A673 (cell line): Measurements from ENCODE around the gene C4A. TPM values are rescaled to one million over a fixed set of nuclear protein-coding genes. Genes with fewer than 3 reads are reported as not detected.
"Not testable (repeated sequence)": the region's sequence is repeated elsewhere in the genome, so short reads cannot be mapped to it uniquely, and the experiment has no call there.

ENCODE experiments used
- Bru-seq: library from RNA; stranded (reverse); fragments of 400-500 nt; gene quantifications from one replicate; lab custom pipeline; 2021; lab: Mats Ljungman, UMichigan
- BruChase-seq, 2 experiments: library from RNA; stranded (reverse); fragments of 400-500 nt; gene quantifications; one replicate each; lab custom pipeline; 2021; lab: Mats Ljungman, UMichigan
- BruUV-seq: library from RNA; stranded (reverse); fragments of 400-500 nt; replicated peaks from 2 replicates; lab custom pipeline; 2021; lab: Mats Ljungman, UMichigan
- CTCF ChIA-PET: fragments of 300-600 bp; sonication (Branson Sonifier 250); formaldehyde crosslinking; loops from one replicate; lab custom pipeline; 2022; ENCODE audit warnings: antibody characterized with exemption; lab: Charles Lee
- POLR2A ChIA-PET: fragments of 300-600 bp; sonication (Branson Sonifier 250); formaldehyde crosslinking; loops from one replicate; lab custom pipeline; 2022; ENCODE audit warnings: antibody characterized with exemption; ENCODE audit not compliant: low non-redundant PET; lab: Charles Lee
- DNase-seq: peaks from one replicate; pipeline ENCODE4 v3.0.0-alpha.2; 2015; ENCODE audit warnings: low spot score
- H3K27ac ChIP-seq: fragments of 200-600 bp; sonication (generic); 2 replicates; pipeline ENCODE4 v1.5.1; 2016; ENCODE audit warnings: mixed run types, low read depth, mild to moderate bottlenecking, mixed read lengths, antibody characterized with exemption, low read length; ENCODE audit not compliant: poor library complexity, severe bottlenecking
- H3K27me3 ChIP-seq: fragments of 200-600 bp; sonication (generic); replicated peaks from 2 replicates; pipeline ENCODE4 v1.6.1; 2017; ENCODE audit warnings: mixed run types, low read depth, mild to moderate bottlenecking, mixed read lengths, antibody characterized with exemption, low read length; ENCODE audit not compliant: insufficient read depth, poor library complexity
- H3K36me3 ChIP-seq: fragments of 200-600 bp; sonication (generic); 2 replicates; pipeline ENCODE4 v1.6.1; 2016; ENCODE audit warnings: mixed run types, mild to moderate bottlenecking, mixed read lengths, antibody characterized with exemption, low read length; ENCODE audit not compliant: insufficient read depth, poor library complexity, severe bottlenecking
- H3K4me1 ChIP-seq: fragments of 200-600 bp; sonication (generic); 2 replicates; pipeline ENCODE4 v1.6.1; 2017; ENCODE audit warnings: mixed run types, mild to moderate bottlenecking, mixed read lengths, antibody characterized with exemption, low read length; ENCODE audit not compliant: insufficient read depth, poor library complexity, severe bottlenecking
- H3K4me3 ChIP-seq: fragments of 200-600 bp; sonication (generic); 2 replicates; pipeline ENCODE4 v1.5.1; 2016; ENCODE audit warnings: low read depth, mixed run types, mild to moderate bottlenecking, mixed read lengths, low read length; ENCODE audit not compliant: poor library complexity, severe bottlenecking
- H3K9me3 ChIP-seq: fragments of 200-600 bp; sonication (generic); 2 replicates; pipeline ENCODE4 v1.6.1; 2016; ENCODE audit warnings: mixed run types, low read depth, mild to moderate bottlenecking, mixed read lengths, antibody characterized with exemption, low read length; ENCODE audit not compliant: poor library complexity, severe bottlenecking
- CTCF ChIP-seq: fragments of 300-800, 200-600 bp; sonication (generic); conservative IDR thresholded peaks from 2 replicates; pipeline ENCODE4 v1.5.1; 2017; ENCODE audit warnings: low read depth, mild to moderate bottlenecking, antibody characterized with exemption, low read length, moderate library complexity, mixed read lengths
- EZH2 ChIP-seq: fragments of 200-600 bp; sonication (generic); IDR thresholded peaks from 2 replicates; pipeline ENCODE4 v1.6.1; 2017; ENCODE audit warnings: borderline replicate concordance, low read depth, mild to moderate bottlenecking, mixed read lengths, antibody characterized with exemption, low read length; ENCODE audit not compliant: poor library complexity, severe bottlenecking
- intact Hi-C: fragments of 100-400 bp; cut with micrococcal nuclease; formaldehyde crosslinking; loops from one replicate; pipeline ENCODE4 v1.10.0; 2022; ENCODE audit not compliant: unreplicated experiment
- long read RNA-seq: library from polyadenylated mRNA; stranded (forward); transcript quantifications from one replicate; pipeline ENCODE4 v2.0.0, GENCODE V29; 2022
- total RNA-seq: library from RNA; stranded (reverse); gene quantifications from 2 replicates; pipeline ENCODE4 v1.2.3, GENCODE V29; 2021

The C4A gene
- total RNA-seq (4.6 TPM in 2 replicates), Bru-seq, nascent RNA (percentile 8 among the genes with signal in this experiment), BruChase-seq, experiment 1, labeled RNA remaining after a 2-hour chase (percentile 14 among the genes with signal in this experiment), BruChase-seq, experiment 2, labeled RNA remaining after a 6-hour chase (percentile 13 among the genes with signal in this experiment)
- long read RNA-seq, partial matches to known transcripts: 2 of 3 reads
- long read RNA-seq, other reads (novel, unspliced or antisense): 1 of 3 reads

GRCh38 chr6:31981744-31982143 lies at the start of gene C4A:
Gene C4A, plus strand, starts transcription at chr6:31982057. Its CDS starts 51 bp downstream, at chr6:31982108.
- POLR2A ChIA-PET, H3K4me1 ChIP-seq, CTCF ChIA-PET, BruUV-seq, H3K27me3 ChIP-seq, H3K27ac ChIP-seq, H3K4me3 ChIP-seq, intact Hi-C loops, DNase-seq, H3K36me3 ChIP-seq, H3K9me3 ChIP-seq: not testable (repeated sequence)

- intact Hi-C loops, CTCF ChIA-PET, DNase-seq: not testable (repeated sequence)
These were observed 49.7 kb upstream of the C4A start for GRCh38 chr6:31932137-31932536.

GRCh38 chr6:31933537-31933936 lies 48.3 kb upstream of the C4A start:
- intact Hi-C loops: no loop called here
- Histone ChIP-seq H3K4me1 (no peaks in the 10 kb centered on the region), H3K27ac (no peak overlapping the region), H3K4me3 (no peak overlapping the region), H3K36me3 (no peaks in the 10 kb centered on the region), H3K9me3 (no peaks in the 10 kb centered on the region), H3K27me3 (no peaks in the 10 kb centered on the region)
- DNase-seq: no peak
- no peak for TF ChIP-seq EZH2
- no TSS peak for BruUV-seq
- ChIA-PET CTCF (no interaction called here), POLR2A (no interaction called here)

More at GRCh38 chr6:31932137-31932536, 49.7 kb upstream of the C4A start:
- H3K36me3 ChIP-seq, H3K27me3 ChIP-seq, H3K27ac ChIP-seq, H3K9me3 ChIP-seq, H3K4me3 ChIP-seq, POLR2A ChIA-PET, BruUV-seq, H3K4me1 ChIP-seq: not testable (repeated sequence)

- no peak for DNase-seq
- ChIA-PET POLR2A (no interaction called here), CTCF (no interaction called here)
- Histone ChIP-seq H3K9me3 (no peaks in the 10 kb centered on the region), H3K36me3 (no peaks in the 10 kb centered on the region), H3K4me3 (no peak overlapping the region), H3K27ac (no peak overlapping the region), H3K4me1 (no peaks in the 10 kb centered on the region), H3K27me3 (no peaks in the 10 kb centered on the region)
- BruUV-seq: no TSS peak
- intact Hi-C loops: no loop called here
- TF ChIP-seq CTCF: no peak
- no peak for TF ChIP-seq EZH2
These were observed 46.8 kb upstream of the C4A start for GRCh38 chr6:31935021-31935420.
